ENCODE results near the gene SYTL2. TPM values are rescaled to one million over a fixed set of nuclear protein-coding genes. Genes with fewer than 3 reads are reported as not detected.

The SYTL2 gene
- total and polyA plus RNA-seq, 2 experiments from 2014 or later = 3.4 to 7.2 TPM

- H3K27me3 ChIP-seq (ENCODE audit: insufficient read depth) = no peaks in the 10 kb centered on the region
- Mint-ChIP-seq H3K27ac (no peak overlapping the region), H3K4me3 (no peak overlapping the region), H3K36me3 (ENCODE audit: low read depth) (no peaks in the 10 kb centered on the region), H3K9me3 (no peaks in the 10 kb centered on the region), H3K27me3 (ENCODE audit: insufficient read depth, low read depth, poor library complexity) (peaks cover 4% of the 10 kb centered on the region), H3K4me1 (peaks cover 9% of the 10 kb centered on the region; the same call in 2 of the 3 replicates)
- H3K36me3 ChIP-seq (ENCODE audit: insufficient read depth) = no peaks in the 10 kb centered on the region
- no peaks in the 10 kb centered on the region for H3K9me2 ChIP-seq (ENCODE audit: insufficient read depth)
- H3K79me2 ChIP-seq (replicated peaks; ENCODE audit: insufficient read depth) = no peaks in the 10 kb centered on the region
- H3K27ac ChIP-seq (ENCODE audit: low read depth) = no peak overlapping the region
- peaks cover 15% of the 10 kb centered on the region for H3K4me1 ChIP-seq (ENCODE audit: insufficient read depth)
- DNase-seq (ENCODE audit: low spot score) (no peak), ATAC-seq (no peak)
- no peak overlapping the region for H3K4me3 ChIP-seq
- H3F3A ChIP-seq (replicated peaks; ENCODE audit: low read depth) = no peaks in the 10 kb centered on the region
- no peak overlapping the region for H2AFZ ChIP-seq
- H4K20me1 ChIP-seq (replicated peaks; ENCODE audit: insufficient read depth) = no peaks in the 10 kb centered on the region
- TF ChIP-seq NANOG (IDR thresholded peaks at IDR 0.05; ENCODE audit: borderline replicate concordance) (no peak), EZH2 (IDR thresholded peaks at IDR 0.05; ENCODE audit: low read depth, unreplicated experiment) (no peak), JUNB (IDR thresholded peaks at IDR 0.05; ENCODE audit: unreplicated experiment) (no peak), POLR2AphosphoS5 (IDR thresholded peaks at IDR 0.05; ENCODE audit: low read depth) (no peak), CTCF (conservative IDR thresholded peaks at IDR 0.05; ENCODE audit: low read depth in 2 of 2) (no peak), ZNF462 (CRISPR knock-in tag; IDR thresholded peaks at IDR 0.05) (no peak)
- no peak overlapping the region for H3K4me2 ChIP-seq
These were observed 54.3 kb downstream of the SYTL2 start for GRCh38 chr11:85756401-85757200.

Data from GM23338 (cell line).